Activated naive CD8-positive, alpha-beta T cell treated with anti-CD3 and anti-CD28 coated beads, Interleukin-2, amount 50 U/mL, for 24 hours (primary cell): ENCODE results near the gene ZDHHC17.

ENCODE experiments used
- ATAC-seq: fragments of 150-1000 bp; cut with Tn5 transposase; one replicate; pipeline ENCODE4 v1.10.0; 2021
- DNase-seq: peaks from one replicate; pipeline ENCODE4 v3.0.0; 2021
- H3K27ac Mint-ChIP-seq: one replicate; pipeline ENCODE4 v1.8.0; 2021; ENCODE audit warnings: mild to moderate bottlenecking, mixed read lengths
- H3K27me3 Mint-ChIP-seq: one replicate; pipeline ENCODE4 v1.8.0; 2021; ENCODE audit warnings: mixed read lengths
- H3K36me3 Mint-ChIP-seq: one replicate; pipeline ENCODE4 v1.8.0; 2021; ENCODE audit warnings: low read depth, mixed read lengths
- H3K4me1 Mint-ChIP-seq: one replicate; pipeline ENCODE4 v1.8.0; 2021; ENCODE audit warnings: mixed read lengths
- H3K4me3 Mint-ChIP-seq: one replicate; pipeline ENCODE4 v1.8.0; 2021; ENCODE audit warnings: mild to moderate bottlenecking, moderate library complexity, mixed read lengths
- H3K9me3 Mint-ChIP-seq: one replicate; pipeline ENCODE4 v1.8.0; 2021; ENCODE audit warnings: mixed read lengths

The ZDHHC17 gene

DNA sequence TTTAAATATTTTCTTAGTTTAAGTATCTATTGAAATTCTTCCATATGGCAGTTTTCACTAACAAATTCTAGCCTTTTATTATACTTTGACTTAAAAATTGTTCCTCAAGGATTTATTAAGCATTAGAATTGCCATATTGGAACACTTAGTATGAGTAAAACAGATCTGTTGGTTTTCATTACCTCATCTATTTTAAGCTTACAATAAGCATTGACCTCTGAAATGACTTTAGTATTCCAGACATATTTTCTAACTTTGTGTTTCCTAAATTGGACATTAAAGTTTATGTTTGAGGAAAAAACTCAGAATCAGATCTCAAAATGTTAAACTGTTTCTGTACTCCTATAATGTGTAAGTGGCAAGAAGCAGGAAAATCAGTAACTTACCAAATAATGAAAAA, 66.5 kb downstream of the ZDHHC17 start:
- H3K27ac Mint-ChIP-seq = no peak overlapping the region
- peaks cover 44% of the 10 kb centered on the region for H3K36me3 Mint-ChIP-seq
- DNase-seq (no peak), ATAC-seq (no peak)
- peaks cover 4% of the 10 kb centered on the region for H3K9me3 Mint-ChIP-seq
- no peaks in the 10 kb centered on the region for H3K27me3 Mint-ChIP-seq
- H3K4me3 Mint-ChIP-seq = no peak overlapping the region
- no peaks in the 10 kb centered on the region for H3K4me1 Mint-ChIP-seq

DNA sequence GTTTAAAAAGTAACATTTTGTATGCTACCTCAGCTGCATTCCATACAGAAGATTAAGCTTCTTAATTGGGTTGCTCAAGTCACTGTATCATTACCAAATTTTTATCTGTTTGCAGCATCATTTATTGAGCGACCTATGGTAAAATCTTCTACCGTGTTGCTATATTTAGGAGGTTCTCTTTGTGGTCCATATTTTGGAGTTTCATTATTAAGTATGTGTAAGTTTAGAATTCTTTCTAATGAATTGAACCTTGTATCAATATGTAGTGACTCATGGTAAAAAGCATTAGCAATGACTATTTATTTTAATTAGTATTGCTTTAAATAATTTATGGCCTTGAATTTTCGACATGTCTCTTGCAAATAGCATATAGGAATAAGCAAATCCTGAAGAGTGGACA, 72.7 kb downstream of the ZDHHC17 start:
- no peaks in the 10 kb centered on the region for H3K9me3 Mint-ChIP-seq
- peaks cover 13% of the 10 kb centered on the region for H3K36me3 Mint-ChIP-seq
- H3K27ac Mint-ChIP-seq = no peak overlapping the region
- no peak for ATAC-seq
- no peak overlapping the region for H3K4me3 Mint-ChIP-seq
- no peaks in the 10 kb centered on the region for H3K27me3 Mint-ChIP-seq
- DNase-seq = no peak
- no peaks in the 10 kb centered on the region for H3K4me1 Mint-ChIP-seq

DNA sequence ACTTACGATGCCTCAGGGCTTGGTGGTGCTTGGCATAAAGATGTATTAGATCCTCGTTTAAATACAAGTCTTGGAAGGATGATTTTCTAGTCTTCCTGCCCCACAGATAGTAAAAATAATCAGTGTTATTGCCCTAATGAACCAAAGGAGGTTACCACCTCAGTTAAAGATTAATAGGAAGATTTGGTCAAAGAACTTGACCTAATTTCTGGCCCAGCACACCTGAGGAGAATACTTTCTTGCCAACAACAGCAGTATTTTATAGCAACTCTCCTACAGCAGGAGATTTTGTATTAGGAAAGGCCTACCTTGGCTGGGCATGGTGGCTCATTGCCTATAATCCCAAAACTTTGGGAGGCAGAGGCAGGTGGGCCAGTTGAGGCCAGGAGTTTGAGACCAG, 83.3 kb downstream of the ZDHHC17 start:
- Mint-ChIP-seq H3K36me3 (peaks cover 35% of the 10 kb centered on the region), H3K27ac (no peak overlapping the region), H3K4me1 (no peaks in the 10 kb centered on the region), H3K4me3 (no peak overlapping the region), H3K27me3 (no peaks in the 10 kb centered on the region), H3K9me3 (no peaks in the 10 kb centered on the region)
- no peak for ATAC-seq
- DNase-seq = no peak

DNA sequence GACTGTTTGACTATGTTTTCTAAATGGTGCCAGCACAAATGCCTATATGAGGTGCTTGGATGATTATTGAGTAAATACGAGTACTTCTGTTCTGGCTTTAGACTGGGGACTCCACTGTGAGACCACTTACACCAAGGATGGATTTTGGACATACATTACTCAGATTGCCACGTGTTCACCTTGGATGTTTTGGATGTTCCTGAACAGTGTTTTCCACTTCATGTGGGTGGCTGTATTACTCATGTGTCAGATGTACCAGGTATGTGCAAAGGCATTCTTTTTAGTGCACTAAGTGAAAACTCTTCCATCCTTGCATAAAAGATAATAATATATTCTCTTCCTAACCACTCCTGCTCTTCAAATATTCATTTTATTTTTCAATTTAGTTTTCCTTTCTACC, 84.2 kb downstream of the ZDHHC17 start:
- peaks cover 36% of the 10 kb centered on the region for H3K36me3 Mint-ChIP-seq
- H3K4me3 Mint-ChIP-seq = no peak overlapping the region
- no peaks in the 10 kb centered on the region for H3K4me1 Mint-ChIP-seq
- ATAC-seq (no peak), DNase-seq (no peak)
- H3K27me3 Mint-ChIP-seq = no peaks in the 10 kb centered on the region
- no peaks in the 10 kb centered on the region for H3K9me3 Mint-ChIP-seq
- H3K27ac Mint-ChIP-seq = no peak overlapping the region

DNA sequence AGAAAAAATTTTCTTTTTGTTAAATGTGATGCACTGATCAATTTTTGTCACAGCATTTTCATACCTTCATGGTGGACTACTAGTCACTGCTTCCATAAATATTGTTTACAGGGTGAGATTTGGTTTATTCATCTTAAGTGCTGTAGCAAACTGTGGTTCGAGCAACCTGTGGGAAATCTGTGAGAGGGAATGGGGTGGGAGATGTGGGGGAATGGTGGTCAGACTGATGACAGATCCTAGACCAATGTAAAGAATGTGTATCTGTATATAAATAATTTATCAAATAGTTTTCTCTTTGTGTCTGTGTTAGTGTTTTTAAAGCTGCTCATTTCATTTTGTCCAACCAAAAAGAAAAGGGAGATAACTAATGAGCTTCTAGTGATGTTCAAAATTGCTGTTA, 88.2 kb downstream of the ZDHHC17 start:
- peaks cover 47% of the 10 kb centered on the region for H3K36me3 Mint-ChIP-seq
- no peak for ATAC-seq
- H3K27ac Mint-ChIP-seq = no peak overlapping the region
- no peaks in the 10 kb centered on the region for H3K27me3 Mint-ChIP-seq
- no peaks in the 10 kb centered on the region for H3K4me1 Mint-ChIP-seq
- no peak overlapping the region for H3K4me3 Mint-ChIP-seq
- peaks cover 5% of the 10 kb centered on the region for H3K9me3 Mint-ChIP-seq
- no peak for DNase-seq

DNA sequence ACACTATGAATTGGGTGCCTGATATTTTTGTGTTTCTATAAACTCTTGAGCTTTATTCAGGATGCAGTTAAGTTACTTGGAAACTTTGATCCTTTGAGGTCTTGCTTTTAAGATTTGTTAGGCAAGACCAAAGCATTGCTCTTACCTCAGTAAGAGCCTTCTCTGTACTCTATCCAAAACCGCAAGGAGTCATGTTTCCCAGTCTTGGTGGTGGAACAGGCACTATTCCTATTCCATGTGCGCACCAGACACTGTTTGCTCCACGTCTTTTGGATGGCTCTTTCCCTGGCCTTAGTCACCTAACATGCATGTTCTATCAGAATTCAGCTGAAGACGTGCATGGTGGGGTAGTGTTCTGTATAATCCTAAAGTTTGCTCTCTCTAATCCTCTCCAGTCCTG, 91.4 kb downstream of the ZDHHC17 start:
- no peak overlapping the region for H3K4me3 Mint-ChIP-seq
- peaks cover 38% of the 10 kb centered on the region for H3K36me3 Mint-ChIP-seq
- H3K27me3 Mint-ChIP-seq = no peaks in the 10 kb centered on the region
- H3K27ac Mint-ChIP-seq = no peak overlapping the region
- no peaks in the 10 kb centered on the region for H3K4me1 Mint-ChIP-seq
- DNase-seq (no peak), ATAC-seq (no peak)
- peaks cover 7% of the 10 kb centered on the region for H3K9me3 Mint-ChIP-seq

DNA sequence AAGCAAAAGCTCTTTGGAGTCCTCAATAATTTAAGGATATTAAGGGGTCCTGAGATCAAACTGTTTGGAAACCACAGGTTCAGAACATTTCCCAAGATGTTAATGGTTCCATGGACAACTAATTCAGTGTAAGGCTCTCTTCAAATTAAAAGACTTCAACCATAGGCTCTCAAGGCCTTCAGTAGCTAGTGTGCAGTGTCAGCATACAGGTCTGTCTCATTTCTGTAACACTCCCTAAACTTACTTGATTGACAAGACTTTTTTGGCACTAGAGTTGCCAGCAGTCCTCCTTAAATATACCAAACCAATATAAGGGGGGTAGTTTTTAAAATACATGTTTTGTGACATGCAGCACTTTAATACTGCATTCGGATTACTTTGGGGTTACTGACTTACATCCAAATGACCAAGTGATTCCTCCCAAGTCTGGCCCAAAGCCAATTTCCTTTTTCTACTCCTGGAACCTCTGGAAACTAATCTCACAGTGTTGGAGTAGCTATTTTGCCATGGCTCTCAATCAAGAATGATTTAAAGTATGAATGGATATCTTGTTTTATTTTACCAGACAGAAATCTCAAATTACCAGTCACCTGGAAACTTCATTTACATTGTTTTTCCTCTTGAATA, 92.2 kb downstream of the ZDHHC17 start:
- peaks cover 7% of the 10 kb centered on the region for H3K9me3 Mint-ChIP-seq
- no peaks in the 10 kb centered on the region for H3K4me1 Mint-ChIP-seq
- no peaks in the 10 kb centered on the region for H3K27me3 Mint-ChIP-seq
- ATAC-seq (no peak), DNase-seq (no peak)
- H3K27ac Mint-ChIP-seq = no peak overlapping the region
- H3K36me3 Mint-ChIP-seq = peaks cover 32% of the 10 kb centered on the region
- H3K4me3 Mint-ChIP-seq = no peak overlapping the region

DNA sequence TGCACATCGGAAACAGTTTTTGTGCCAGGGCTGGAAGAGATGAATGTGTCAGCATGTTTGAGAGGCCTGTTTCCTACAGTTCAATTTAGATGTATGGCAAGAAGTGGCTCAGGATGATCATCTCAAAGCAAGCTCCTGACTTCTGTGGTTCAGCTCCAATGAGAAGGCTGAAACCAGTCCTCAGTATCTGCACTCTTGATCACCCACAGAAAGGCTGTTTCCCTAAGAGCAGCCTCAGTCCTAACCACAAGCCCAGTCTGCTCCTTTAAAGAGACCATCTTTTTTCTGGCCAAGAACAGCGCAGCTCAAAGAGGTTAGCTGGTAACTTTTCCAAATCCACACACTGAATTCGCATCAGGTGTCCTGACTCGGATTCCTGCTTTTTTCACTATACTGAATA, 95.7 kb downstream of the ZDHHC17 start:
- no peak overlapping the region for H3K4me3 Mint-ChIP-seq
- DNase-seq (no peak), ATAC-seq (peak; percentile 49)
- peaks cover 17% of the 10 kb centered on the region for H3K36me3 Mint-ChIP-seq
- H3K27ac Mint-ChIP-seq = no peak overlapping the region
- no peaks in the 10 kb centered on the region for H3K4me1 Mint-ChIP-seq
- peaks cover 2% of the 10 kb centered on the region for H3K27me3 Mint-ChIP-seq
- H3K9me3 Mint-ChIP-seq = peaks cover 7% of the 10 kb centered on the region

DNA sequence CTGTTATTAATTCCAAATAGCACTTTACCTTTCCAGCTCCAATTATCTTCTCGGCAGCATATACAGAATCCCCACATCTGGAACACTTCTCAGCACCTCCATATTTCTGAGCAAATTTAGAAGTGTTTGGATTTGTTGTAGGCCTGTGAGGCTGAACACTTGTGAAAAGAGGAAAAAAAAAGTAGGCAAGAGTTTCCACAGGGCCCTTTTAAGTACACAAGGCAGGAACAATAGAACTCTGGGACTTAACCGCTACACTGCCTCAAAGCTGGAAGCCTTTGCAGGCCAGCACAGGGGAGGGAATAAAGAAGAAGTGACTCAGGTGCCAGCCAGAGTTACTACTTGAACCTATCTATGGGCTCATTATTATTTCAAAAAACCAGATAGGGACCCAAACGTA, 96.3 kb downstream of the ZDHHC17 start:
- DNase-seq (no peak), ATAC-seq (no peak)
- no peaks in the 10 kb centered on the region for H3K4me1 Mint-ChIP-seq
- H3K4me3 Mint-ChIP-seq = no peak overlapping the region
- H3K9me3 Mint-ChIP-seq = peaks cover 7% of the 10 kb centered on the region
- H3K36me3 Mint-ChIP-seq = peaks cover 11% of the 10 kb centered on the region
- no peak overlapping the region for H3K27ac Mint-ChIP-seq
- peaks cover 2% of the 10 kb centered on the region for H3K27me3 Mint-ChIP-seq

DNA sequence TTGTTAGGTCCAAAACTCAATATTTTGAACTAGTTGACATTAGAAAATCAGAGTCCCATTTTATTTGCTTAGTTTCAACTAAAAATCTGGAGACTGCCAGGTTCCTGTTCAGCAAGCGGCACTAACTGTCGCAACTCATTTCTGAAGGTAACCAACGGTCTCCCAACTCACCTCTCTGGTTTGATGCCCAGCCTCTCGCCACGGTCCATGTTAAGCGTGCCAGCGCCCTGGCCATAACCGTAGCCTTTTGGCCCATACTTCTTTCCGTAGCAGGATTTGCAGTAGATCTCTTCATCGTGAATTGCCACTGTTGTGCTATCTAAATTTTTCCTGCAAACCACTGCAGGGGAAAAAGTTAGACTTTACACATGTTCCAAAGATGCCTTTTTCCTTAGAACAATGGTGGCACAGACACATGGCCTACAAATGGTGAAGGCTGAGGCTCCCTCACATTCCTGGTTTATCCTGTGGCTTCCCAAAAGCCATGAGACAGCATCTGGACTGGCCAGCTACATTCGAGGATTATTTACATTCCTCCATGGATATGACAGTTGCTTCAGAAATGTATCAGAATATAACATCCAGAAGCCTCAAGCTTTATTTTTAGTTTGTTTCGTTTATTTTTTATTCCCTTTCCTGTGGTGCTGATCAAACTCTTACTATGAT, 99.2 kb downstream of the ZDHHC17 start:
- no peak overlapping the region for H3K4me3 Mint-ChIP-seq
- ATAC-seq = no peak
- no peaks in the 10 kb centered on the region for H3K36me3 Mint-ChIP-seq
- no peak for DNase-seq
- no peaks in the 10 kb centered on the region for H3K9me3 Mint-ChIP-seq
- no peaks in the 10 kb centered on the region for H3K4me1 Mint-ChIP-seq
- H3K27me3 Mint-ChIP-seq = peaks cover 6% of the 10 kb centered on the region
- H3K27ac Mint-ChIP-seq = no peak overlapping the region

DNA sequence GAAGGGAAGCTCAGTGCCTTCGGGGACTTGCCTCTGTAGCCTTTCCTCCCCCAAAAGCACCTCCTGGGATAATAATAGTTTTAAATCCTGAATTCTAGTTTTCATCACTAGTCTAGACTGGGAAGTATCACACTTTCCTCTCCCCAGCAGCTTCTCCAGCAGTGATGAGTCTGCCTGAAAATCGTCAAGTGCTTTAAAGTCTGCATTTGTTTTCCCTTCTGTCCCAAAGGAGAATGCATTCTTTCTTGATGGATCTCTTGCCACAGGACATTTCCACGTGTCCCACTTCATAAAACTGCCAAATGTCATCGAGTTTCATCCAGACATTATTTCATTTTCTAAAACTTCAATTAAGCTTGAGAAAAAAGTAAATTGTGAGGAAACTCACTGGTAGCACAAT, 99.9 kb downstream of the ZDHHC17 start:
- Mint-ChIP-seq H3K4me1 (no peaks in the 10 kb centered on the region), H3K9me3 (no peaks in the 10 kb centered on the region), H3K4me3 (no peak overlapping the region), H3K36me3 (no peaks in the 10 kb centered on the region), H3K27me3 (peaks cover 6% of the 10 kb centered on the region), H3K27ac (no peak overlapping the region)
- ATAC-seq (no peak), DNase-seq (no peak)

DNA sequence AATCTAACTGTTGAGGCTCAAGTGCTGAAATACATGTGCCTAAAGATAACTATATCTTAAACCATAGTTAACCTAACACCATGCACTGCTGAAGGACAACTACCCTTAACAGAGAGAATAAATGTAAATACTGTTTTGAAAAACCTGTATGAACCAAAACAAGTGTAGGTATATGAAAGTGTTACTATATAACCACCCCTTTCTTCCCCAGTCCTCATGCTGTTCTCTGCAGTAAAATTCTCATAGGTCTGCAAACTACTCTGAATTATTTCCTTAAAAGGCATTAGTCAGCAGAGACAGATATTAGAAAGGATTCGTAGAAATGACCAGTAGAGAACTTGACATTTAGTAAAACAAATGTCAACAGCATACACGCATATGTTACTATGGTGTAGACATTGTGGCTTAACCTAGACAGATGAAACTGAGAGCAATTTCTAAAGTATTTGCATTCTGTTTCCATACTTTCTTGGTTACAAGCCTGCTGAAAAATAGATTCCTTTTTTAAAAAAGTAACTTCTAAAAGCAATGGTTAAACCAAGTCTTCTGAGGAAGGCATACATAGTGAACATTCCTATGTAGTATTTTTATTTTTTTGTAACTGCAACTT, 101.0 kb downstream of the ZDHHC17 start:
- H3K36me3 Mint-ChIP-seq = no peaks in the 10 kb centered on the region
- no peak overlapping the region for H3K4me3 Mint-ChIP-seq
- ATAC-seq = peak; percentile 10
- no peak overlapping the region for H3K27ac Mint-ChIP-seq
- H3K27me3 Mint-ChIP-seq = peaks cover 6% of the 10 kb centered on the region
- DNase-seq = no peak
- H3K9me3 Mint-ChIP-seq = no peaks in the 10 kb centered on the region
- H3K4me1 Mint-ChIP-seq = no peaks in the 10 kb centered on the region

DNA sequence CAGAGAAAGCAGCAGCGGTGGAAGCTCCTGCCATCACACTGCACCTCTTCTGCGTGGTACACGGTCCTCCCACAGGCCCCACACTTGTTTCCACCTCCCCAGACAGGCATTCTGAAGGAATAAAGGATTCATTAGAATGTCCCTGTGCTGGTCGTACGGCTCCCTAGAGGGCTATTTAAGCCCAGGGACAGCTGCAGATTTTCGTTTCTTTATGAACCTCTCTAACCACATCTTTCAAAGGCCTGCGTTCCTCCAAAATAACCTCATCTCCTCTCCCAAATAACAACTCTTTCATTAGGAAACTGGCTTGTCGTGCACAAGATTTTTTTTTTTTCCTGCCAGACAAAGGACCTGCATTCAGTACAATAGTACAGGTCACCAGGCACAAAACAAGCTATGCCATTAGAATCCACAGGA, 102.2 kb downstream of the ZDHHC17 start:
- DNase-seq (no peak), ATAC-seq (no peak)

DNA sequence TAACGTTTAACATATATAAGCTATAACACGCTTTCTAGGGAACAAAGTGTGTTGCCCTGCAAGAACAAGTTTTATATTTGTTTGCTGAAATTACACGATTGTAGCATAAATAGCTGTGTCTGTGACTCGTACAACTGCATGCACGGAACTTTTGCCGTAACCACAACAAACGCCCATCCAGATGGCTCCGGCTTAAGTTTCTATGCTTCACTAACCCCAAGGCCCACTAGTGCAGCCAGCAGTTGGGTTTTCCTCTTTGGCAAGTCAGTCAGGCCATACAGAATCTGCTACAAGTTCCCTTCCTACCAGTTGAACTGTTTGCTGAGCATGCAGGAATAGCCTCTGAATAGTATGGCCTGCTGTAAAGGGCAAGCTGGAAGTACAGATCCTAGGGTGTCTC, 102.8 kb downstream of the ZDHHC17 start:
- H3K4me1 Mint-ChIP-seq = no peaks in the 10 kb centered on the region
- no peaks in the 10 kb centered on the region for H3K36me3 Mint-ChIP-seq
- ATAC-seq (no peak), DNase-seq (no peak)
- H3K27ac Mint-ChIP-seq = no peak overlapping the region
- H3K9me3 Mint-ChIP-seq = no peaks in the 10 kb centered on the region
- H3K4me3 Mint-ChIP-seq = no peak overlapping the region
- H3K27me3 Mint-ChIP-seq = peaks cover 9% of the 10 kb centered on the region

More for the DNA sequence above, 102.2 kb downstream of the ZDHHC17 start:
- no peaks in the 10 kb centered on the region for H3K9me3 Mint-ChIP-seq
- no peak overlapping the region for H3K27ac Mint-ChIP-seq
- H3K4me3 Mint-ChIP-seq = no peak overlapping the region
- H3K36me3 Mint-ChIP-seq = no peaks in the 10 kb centered on the region
- H3K4me1 Mint-ChIP-seq = no peaks in the 10 kb centered on the region
- peaks cover 9% of the 10 kb centered on the region for H3K27me3 Mint-ChIP-seq

DNA sequence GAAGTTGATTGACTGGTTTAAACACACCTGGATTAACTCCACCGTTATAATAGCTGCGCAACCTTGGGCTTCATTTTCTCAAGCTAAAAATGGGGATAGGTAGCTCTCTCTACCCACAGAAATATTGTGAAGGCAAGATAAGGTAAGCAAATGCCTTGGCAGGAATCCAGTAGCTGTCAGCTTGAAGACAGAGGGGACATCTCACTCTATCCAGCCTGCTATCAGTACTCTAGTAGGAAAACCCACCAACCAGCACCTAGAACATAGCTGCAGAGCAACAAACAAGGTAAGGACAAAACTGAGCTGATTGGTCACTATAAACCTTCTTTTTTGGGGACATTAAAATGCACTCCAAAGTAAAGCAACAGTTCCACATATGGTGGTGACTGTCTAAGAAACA, 107.2 kb downstream of the ZDHHC17 start:
- Mint-ChIP-seq H3K9me3 (no peaks in the 10 kb centered on the region), H3K4me1 (no peaks in the 10 kb centered on the region), H3K36me3 (no peaks in the 10 kb centered on the region), H3K4me3 (no peak overlapping the region), H3K27me3 (peaks cover 19% of the 10 kb centered on the region), H3K27ac (no peak overlapping the region)
- no peak for DNase-seq
- no peak for ATAC-seq
